Stimulated activated naive CD8-positive, alpha-beta T cell treated with anti-CD3 and anti-CD28 coated beads, Interleukin-15, Interleukin-2, amounts not matched to agents 100 ng/mL and 50 ng/mL, for 24 hours (primary cell): ENCODE data around the gene ATP7B.

ENCODE experiments used
- H3K27ac Mint-ChIP-seq: one replicate; pipeline ENCODE4 v1.8.0; 2021; ENCODE audit warnings: mild to moderate bottlenecking, mixed read lengths
- H3K27me3 Mint-ChIP-seq: one replicate; pipeline ENCODE4 v1.8.0; 2021; ENCODE audit warnings: mixed read lengths
- H3K36me3 Mint-ChIP-seq: one replicate; pipeline ENCODE4 v1.8.0; 2021; ENCODE audit warnings: low read depth, mixed read lengths
- H3K4me1 Mint-ChIP-seq: one replicate; pipeline ENCODE4 v1.8.0; 2021; ENCODE audit warnings: low read depth, mixed read lengths
- H3K4me3 Mint-ChIP-seq: one replicate; pipeline ENCODE4 v1.8.0; 2021; ENCODE audit warnings: mild to moderate bottlenecking, mixed read lengths
- H3K9me3 Mint-ChIP-seq: one replicate; pipeline ENCODE4 v1.8.0; 2021; ENCODE audit warnings: mixed read lengths

The ATP7B gene

DNA sequence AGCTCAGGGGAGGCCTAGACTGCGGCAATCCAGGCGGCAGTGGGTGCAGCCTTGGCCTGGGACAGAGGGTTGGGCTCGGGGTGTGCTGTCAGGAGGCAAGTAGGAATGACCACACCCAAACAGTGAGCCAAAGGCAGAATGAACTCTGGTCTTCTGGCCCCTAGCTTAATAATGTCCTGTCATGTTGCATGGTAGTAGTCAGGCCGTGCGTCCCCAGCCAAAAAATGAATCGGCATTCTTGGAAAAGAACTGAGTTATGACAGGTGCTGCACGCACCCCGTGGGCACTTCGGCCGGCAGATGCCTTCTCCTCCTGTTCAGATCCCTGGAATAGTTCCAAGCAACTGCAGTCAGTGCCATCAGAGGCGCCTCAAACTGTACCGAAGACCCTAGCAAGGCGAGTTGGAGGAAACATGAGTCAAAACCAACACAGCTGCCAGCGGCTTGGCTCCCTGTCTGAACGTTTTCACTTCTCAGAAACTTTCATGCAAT lies 55.9 kb downstream of the ATP7B start:
- Mint-ChIP-seq H3K36me3 (no peaks in the 10 kb centered on the region), H3K9me3 (no peaks in the 10 kb centered on the region), H3K4me1 (peaks cover 14% of the 10 kb centered on the region), H3K27ac (no peak overlapping the region), H3K4me3 (no peak overlapping the region), H3K27me3 (no peaks in the 10 kb centered on the region)

DNA sequence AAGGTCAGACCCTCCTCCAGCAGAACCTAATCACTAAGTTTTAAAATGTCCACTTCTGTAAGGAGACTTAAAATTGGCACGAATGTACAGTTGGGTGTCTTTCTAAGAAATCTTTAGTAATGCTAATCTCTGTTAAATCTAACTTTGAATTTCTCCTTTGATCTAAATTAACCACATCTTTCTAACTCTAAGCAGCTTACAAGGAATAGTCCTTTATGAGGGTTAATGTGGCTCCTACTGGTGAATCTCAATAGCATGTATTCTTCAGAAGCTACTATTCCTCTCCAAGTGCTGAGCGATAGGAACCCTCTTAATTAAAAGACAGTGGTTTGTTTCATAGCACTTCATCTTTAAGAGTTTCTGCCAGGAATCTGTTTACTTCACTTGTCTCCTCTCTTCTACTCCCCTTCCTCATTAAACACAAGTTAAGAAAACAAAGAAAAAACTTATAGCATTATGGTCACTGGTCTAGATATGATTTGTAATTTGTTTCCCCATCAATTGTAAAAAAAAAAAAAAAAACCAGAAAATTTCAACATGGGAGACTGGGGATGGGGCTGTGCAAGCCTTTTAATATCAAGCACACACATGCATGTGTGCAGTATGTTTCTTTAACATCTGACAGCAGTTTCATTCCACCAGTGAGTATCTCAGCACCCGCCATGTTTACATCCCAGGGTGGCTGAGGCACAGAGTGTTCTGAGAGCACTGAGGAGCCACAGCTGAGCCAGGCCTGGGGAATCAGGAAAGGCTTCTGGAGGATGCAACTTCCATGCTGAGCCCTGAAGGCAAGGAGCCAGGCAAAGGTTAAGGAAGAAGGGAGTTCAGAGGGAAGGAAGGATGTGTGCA lies 57.7 kb downstream of the ATP7B start:
- no peak overlapping the region for H3K4me3 Mint-ChIP-seq
- H3K27me3 Mint-ChIP-seq: no peaks in the 10 kb centered on the region
- H3K9me3 Mint-ChIP-seq: no peaks in the 10 kb centered on the region
- no peaks in the 10 kb centered on the region for H3K36me3 Mint-ChIP-seq
- H3K27ac Mint-ChIP-seq: no peak overlapping the region
- H3K4me1 Mint-ChIP-seq: peaks cover 8% of the 10 kb centered on the region

DNA sequence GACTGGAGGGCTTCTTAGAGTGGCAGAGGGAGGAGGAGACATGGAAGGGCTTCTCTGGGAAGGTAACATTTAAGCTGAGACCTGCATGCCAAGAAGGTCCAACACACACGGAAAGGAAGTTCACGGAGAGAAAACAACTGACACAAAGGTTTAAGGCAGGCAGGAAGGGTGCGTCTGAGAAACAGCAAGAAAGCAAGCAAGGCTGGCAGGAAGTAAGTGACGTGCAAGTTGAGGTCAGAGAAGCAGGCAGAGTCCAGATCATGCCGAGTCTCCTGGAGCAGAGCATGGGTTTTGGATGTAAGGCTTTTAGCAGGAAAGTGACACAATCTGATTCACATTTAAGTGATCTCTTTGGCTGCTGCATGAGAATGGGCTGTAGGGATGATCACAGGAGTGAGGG lies 60.5 kb downstream of the ATP7B start:
- Mint-ChIP-seq H3K9me3 (no peaks in the 10 kb centered on the region), H3K4me3 (peak overlapping the region; percentile 24), H3K36me3 (no peaks in the 10 kb centered on the region), H3K27me3 (no peaks in the 10 kb centered on the region), H3K27ac (peak overlapping the region; percentile 34), H3K4me1 (peaks cover 8% of the 10 kb centered on the region)

DNA sequence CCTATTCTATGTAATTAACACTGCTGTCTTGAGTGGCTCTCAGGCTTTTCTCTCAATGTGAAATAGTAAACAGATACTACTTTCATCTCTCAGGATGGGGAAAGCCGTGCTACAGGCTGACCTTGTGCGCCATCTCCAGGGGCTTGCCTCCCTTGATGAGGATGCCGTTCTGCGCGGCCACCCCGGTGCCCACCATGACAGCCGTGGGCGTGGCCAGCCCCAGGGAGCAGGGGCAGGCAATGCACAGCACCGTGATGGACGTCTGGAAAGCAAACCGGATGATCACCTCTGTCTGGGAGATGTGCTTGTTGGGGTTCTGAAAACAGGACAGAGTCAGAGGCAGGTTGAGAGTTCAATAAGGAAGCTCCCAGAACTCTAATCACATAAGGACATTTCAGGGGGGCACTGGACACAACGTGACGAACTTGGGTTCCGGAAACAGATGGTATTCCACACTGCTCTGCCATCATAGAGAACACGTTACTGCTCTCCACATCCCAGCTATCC lies 65.0 kb downstream of the ATP7B start:
- H3K27me3 Mint-ChIP-seq: peaks cover 6% of the 10 kb centered on the region
- no peak overlapping the region for H3K27ac Mint-ChIP-seq
- no peaks in the 10 kb centered on the region for H3K36me3 Mint-ChIP-seq
- H3K4me1 Mint-ChIP-seq: peaks cover 33% of the 10 kb centered on the region
- no peaks in the 10 kb centered on the region for H3K9me3 Mint-ChIP-seq
- no peak overlapping the region for H3K4me3 Mint-ChIP-seq

DNA sequence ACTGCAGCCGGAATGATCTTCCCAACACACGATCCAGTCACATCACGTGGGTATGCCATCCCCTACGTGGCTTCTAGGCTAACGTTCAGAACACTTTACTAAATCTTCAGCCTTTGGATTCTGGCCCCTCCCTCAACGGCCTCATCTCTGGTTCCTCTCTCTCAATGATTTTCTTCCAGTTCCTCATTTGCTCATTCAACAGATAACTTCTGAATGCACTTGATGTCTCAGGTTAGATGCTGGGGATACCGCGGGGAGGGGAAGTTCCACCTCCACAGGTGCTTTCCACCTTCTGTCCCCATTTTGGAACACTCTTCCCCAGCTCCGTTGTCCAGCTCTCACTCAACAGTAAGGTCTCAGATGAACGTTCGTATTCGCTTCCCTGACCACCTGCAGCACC lies 66.1 kb downstream of the ATP7B start:
- Mint-ChIP-seq H3K9me3 (no peaks in the 10 kb centered on the region), H3K36me3 (no peaks in the 10 kb centered on the region), H3K4me3 (no peak overlapping the region), H3K4me1 (peaks cover 26% of the 10 kb centered on the region), H3K27ac (no peak overlapping the region), H3K27me3 (peaks cover 6% of the 10 kb centered on the region)

DNA sequence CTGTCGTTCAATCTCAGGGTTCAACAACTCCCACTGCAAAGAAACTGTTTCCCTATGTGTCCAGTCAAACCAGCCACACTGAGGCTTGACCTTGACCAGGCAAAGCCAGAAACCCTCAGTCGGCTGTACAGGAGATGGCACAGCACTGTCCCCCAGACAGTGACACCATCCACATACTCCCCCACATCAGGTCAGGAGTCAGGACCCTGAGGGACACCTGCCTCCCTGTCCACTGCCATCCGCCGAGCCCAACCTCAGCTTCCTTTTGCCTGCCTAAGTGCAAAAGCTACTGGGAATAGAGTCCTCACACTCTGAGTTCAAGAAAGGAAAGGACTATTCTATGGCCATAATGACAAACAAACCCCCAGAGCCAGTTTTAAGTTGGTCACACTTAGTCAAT lies 66.8 kb downstream of the ATP7B start:
- Mint-ChIP-seq H3K27me3 (peaks cover 6% of the 10 kb centered on the region), H3K36me3 (no peaks in the 10 kb centered on the region), H3K4me1 (peaks cover 26% of the 10 kb centered on the region), H3K4me3 (no peak overlapping the region), H3K9me3 (no peaks in the 10 kb centered on the region), H3K27ac (no peak overlapping the region)

DNA sequence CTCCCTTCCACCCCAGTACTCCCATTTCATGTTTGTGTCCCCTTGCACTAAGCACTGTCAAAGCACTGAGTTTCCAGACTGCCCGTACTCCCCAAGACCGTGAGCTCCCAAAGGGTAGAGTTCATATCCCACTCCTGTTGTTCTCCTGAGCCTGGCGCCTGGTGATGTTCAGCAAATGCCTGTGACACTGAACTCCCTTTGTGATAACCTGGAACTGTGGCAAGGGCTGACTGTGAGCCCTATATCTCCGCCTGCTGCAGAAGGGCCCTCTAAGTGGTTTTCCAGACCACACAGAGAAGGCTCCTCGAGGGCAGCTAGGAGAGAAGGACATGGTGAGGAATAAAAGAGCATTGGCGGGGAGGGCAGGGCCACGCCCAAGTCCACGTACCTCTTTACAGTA lies 67.5 kb downstream of the ATP7B start:
- no peaks in the 10 kb centered on the region for H3K36me3 Mint-ChIP-seq
- no peak overlapping the region for H3K27ac Mint-ChIP-seq
- H3K4me1 Mint-ChIP-seq: peaks cover 26% of the 10 kb centered on the region
- H3K27me3 Mint-ChIP-seq: peaks cover 6% of the 10 kb centered on the region
- H3K4me3 Mint-ChIP-seq: no peak overlapping the region
- H3K9me3 Mint-ChIP-seq: no peaks in the 10 kb centered on the region

DNA sequence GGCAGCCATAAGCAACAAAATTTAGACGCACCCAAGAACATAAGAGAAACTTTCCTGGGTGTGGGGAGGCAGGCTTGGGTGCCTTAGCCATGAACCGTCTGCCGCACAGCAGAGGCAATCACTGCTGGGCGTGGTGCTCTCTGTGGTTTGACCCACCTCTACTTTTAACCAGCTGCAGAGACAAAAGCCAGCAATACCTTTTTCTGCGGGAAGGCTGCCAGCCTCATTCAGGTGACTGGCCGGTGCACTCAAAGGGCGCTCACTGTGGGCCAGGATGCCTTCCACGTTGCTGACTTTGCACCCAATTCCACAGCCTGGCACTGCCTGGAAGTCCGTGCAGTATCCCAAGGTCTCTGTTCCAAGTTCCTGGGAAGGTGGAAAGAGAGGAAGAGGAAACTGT lies 69.1 kb downstream of the ATP7B start:
- no peak overlapping the region for H3K27ac Mint-ChIP-seq
- H3K4me1 Mint-ChIP-seq: peaks cover 26% of the 10 kb centered on the region

DNA sequence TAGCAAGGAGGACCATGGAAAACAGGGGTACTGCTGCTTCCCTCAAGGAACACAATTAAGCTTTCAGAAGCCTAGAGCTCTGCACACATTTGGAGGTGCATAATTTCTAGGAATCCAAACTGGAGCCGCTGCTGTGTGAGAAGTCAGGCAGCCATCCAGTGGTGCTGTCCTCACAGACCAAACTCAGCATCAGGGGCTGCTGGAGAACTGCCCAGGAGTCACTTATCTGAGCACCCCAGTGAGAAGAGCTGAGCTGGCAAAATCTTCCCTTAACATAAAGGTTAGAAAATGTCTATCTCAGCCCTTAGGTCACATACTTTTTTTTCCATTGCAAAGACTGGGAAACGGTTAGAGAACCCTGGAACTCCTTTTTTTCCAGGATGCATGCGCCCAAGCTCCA lies 72.8 kb downstream of the ATP7B start:
- no peaks in the 10 kb centered on the region for H3K36me3 Mint-ChIP-seq
- H3K27me3 Mint-ChIP-seq: no peaks in the 10 kb centered on the region
- H3K27ac Mint-ChIP-seq: no peak overlapping the region

More for the DNA sequence above, 69.1 kb downstream of the ATP7B start:
- H3K4me3 Mint-ChIP-seq: no peak overlapping the region
- H3K36me3 Mint-ChIP-seq: no peaks in the 10 kb centered on the region
- no peaks in the 10 kb centered on the region for H3K9me3 Mint-ChIP-seq
- peaks cover 6% of the 10 kb centered on the region for H3K27me3 Mint-ChIP-seq

DNA sequence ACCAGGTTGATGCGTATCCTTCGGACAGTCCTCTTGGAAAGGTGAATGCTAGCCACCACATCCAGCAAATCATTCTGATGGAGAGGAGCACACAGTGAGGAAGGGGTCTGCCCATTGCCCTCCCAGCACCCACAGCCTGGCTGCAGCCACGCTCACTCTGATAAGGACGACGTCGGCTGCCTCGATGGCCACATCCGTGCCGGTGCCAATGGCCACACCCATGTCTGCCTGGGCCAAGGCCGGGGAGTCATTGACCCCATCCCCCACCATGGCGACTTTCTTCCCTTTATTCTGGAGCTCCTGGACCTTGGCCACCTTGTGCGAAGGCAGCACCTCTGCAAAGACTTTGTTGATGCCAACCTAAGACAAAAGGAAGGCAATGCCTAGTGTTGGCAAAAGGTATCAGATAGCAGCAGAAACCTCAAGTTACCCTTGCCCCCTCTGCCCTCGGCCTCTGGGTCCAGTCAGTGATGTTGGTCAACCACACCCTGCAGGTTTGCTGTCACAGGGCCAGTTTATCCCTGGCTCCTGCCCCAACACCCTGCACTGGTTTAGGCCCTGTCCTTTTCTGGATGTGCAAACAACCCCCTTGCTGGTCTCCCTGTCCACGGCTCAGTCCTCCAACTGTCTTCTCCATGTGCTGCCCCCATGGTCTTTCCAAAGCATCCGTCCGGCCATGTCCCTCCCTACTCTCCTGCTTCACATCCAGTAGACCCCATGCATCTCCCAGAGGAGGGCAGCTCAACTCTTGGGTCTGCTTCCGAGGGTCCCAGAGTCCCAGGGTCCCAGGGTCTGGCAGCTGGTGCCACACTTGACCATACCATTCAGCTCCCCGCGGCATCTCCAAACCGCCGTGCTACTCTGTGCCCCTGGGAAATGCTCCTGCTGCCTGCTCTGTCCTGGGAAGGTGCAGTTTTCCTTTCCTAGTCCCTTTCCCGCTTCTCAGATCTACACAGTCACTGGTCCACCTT lies 73.6 kb downstream of the ATP7B start:
- Mint-ChIP-seq H3K9me3 (no peaks in the 10 kb centered on the region), H3K27me3 (no peaks in the 10 kb centered on the region), H3K4me1 (peaks cover 13% of the 10 kb centered on the region), H3K27ac (no peak overlapping the region), H3K4me3 (no peak overlapping the region), H3K36me3 (no peaks in the 10 kb centered on the region)

More for the DNA sequence above, 72.8 kb downstream of the ATP7B start:
- Mint-ChIP-seq H3K4me3 (no peak overlapping the region), H3K4me1 (peaks cover 22% of the 10 kb centered on the region), H3K9me3 (no peaks in the 10 kb centered on the region)

DNA sequence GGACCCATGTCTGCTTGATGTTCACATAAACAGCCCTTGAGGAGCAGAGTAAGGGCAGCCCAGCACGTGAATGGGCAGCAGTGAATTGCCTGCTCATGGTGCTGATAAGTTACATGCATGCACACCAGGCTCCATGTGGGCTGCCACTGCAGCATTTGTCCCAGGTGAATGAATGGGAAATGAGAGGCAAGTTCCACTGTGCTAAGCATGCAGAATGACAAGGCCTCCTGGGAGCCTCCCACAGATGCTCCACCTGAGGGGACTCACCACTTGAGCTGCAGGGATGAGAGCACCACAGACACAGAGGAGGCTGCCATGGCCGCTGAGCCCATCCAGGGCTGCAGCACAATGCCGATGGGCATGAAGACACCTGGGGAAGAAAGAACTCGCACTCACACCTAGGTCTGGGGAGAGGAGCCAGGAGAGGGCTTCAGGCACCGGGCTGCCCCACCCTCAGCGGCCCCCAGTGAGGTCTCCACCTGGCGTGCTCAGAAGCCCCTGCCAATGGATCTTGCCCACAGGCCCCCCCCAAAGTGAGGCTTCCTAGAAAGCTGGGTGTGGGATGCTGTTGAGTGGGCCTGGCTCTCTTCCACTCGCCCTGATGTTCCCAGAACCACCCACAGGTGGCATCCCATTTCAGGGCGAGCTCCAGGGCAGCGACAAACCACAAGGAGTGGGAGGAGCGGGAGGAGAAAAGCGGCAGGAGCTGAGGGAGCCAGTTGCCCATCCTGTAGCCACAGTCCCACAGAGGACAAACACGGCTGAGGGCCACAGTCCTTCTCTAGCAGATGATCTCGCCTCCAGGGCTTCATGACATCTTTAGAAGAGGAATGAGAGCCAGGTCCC lies 75.7 kb downstream of the ATP7B start:
- Mint-ChIP-seq H3K36me3 (no peaks in the 10 kb centered on the region), H3K27ac (no peak overlapping the region), H3K4me1 (no peaks in the 10 kb centered on the region), H3K4me3 (no peak overlapping the region), H3K9me3 (no peaks in the 10 kb centered on the region), H3K27me3 (no peaks in the 10 kb centered on the region)

DNA sequence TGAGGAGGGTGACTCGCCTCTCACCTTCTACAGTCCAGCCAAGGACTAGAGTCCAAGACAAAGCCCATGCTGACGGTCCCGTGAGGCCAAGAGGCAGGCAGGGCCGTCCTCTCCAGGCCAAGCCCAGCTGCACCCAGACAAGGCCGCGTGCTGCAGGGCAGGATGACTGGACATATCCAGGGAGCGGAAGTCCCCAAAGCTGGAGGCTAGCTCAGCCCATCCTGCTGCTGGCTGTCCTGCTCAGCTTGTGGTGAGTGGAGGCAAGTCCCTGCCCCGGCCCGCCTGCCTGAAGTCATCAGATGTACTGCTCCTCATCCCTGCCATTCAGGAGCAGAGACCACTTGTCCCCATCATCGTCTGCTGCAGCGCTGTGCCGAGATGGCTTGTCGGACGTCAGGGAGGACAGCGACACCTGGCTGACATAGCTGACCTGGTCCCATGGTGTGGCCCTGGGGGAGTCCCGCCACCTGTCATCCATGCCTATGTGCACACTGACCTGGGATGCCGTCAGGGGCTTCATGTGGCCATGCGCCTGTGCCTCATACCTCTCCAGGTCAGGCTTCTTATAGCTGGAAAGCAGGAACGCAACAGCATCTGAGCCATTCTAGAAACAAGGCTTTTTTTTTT lies 76.7 kb downstream of the ATP7B start:
- Mint-ChIP-seq H3K4me3 (no peak overlapping the region), H3K9me3 (no peaks in the 10 kb centered on the region), H3K36me3 (no peaks in the 10 kb centered on the region), H3K27ac (no peak overlapping the region), H3K4me1 (no peaks in the 10 kb centered on the region), H3K27me3 (no peaks in the 10 kb centered on the region)

DNA sequence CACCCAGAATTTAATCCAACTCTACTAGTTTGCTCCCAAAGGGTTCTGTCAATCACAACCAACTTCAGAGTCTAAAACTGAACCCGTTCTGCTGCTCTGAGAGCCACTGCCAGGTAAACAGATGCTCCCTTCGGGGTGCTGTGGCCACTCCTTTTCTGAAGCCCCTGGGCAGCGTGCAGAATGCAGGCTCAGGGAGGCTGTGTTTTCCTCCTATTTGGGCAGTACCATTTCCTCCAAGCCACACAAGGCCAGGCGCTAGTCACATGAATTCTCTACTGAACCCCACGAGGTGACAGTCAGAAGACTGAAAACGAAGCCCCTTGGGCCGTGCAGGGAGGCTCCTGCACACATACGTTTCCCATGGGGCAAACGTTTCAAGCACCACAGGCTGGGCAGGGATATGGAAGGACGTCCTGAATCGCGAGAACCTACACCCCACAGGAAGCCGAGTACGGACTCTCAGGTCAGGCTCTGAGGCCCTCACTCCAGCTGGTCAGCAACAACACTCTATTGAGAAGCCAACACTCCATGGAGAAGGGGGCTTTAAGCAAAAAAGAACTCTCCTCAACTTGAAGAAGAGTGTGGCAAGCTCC lies 77.7 kb downstream of the ATP7B start:
- Mint-ChIP-seq H3K36me3 (no peaks in the 10 kb centered on the region), H3K9me3 (no peaks in the 10 kb centered on the region), H3K4me1 (no peaks in the 10 kb centered on the region), H3K4me3 (no peak overlapping the region), H3K27ac (no peak overlapping the region), H3K27me3 (no peaks in the 10 kb centered on the region)

DNA sequence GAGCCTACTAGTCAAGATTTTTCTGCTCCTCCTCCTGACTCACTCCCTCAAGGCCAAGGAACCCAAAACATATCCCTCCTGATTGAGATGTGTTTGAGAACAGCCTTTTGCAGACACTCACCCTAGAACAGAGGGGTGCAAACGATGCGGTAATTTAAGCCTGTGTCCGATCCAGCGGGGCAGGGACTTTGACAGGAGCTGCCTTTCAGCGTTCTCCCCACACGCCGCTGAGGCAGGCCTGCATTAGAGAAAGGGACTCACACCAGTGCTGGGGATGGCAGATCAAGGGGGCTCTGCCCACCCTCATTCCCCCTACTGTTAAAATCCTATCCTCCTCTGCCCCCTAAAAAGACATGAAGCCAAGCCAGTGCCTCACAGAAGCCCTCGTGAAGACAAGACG lies 79.0 kb downstream of the ATP7B start:
- Mint-ChIP-seq H3K9me3 (no peaks in the 10 kb centered on the region), H3K36me3 (no peaks in the 10 kb centered on the region), H3K27me3 (no peaks in the 10 kb centered on the region), H3K4me3 (no peak overlapping the region), H3K4me1 (no peaks in the 10 kb centered on the region), H3K27ac (no peak overlapping the region)
